Body of pancreas (tissue), 4 donors: ENCODE data around the gene ABCC1. TPM values are rescaled to one million over a fixed set of nuclear protein-coding genes. Genes with fewer than 3 reads are reported as not detected.
"Not testable (repeated sequence)": the region's sequence is repeated elsewhere in the genome, so short reads cannot be mapped to it uniquely, and the experiment has no call there.

Source experiments
- ATAC-seq: fragments of 150-250 bp; one replicate; pipeline ENCODE4 v1.9.1; 2016
- DNase-seq, 4 donors: peaks; one replicate each; pipeline ENCODE4 v3.0.0-alpha.2; 2019
- H3K27ac ChIP-seq, 4 donors: fragments of 200-600 bp; sonication (generic); 1 replicate in 3 of 4; 2 replicates in 1 of 4; pipeline versions ENCODE4 v1.5.1 to v1.6.1; 2016 to 2019; ENCODE audit warnings: mild to moderate bottlenecking in 1 of 4, mixed read lengths in 1 of 4, moderate library complexity in 1 of 4
- H3K27me3 ChIP-seq, 2 donors: fragments of 200-600 bp; sonication (generic); one replicate each; pipeline ENCODE4 v1.6.0; 2016; ENCODE audit warnings: mild to moderate bottlenecking in 1 of 2
- H3K36me3 ChIP-seq, 2 donors: fragments of 200-600 bp; sonication (generic); replicated peaks in 1 of 2; 2 replicates each; pipeline ENCODE4 v1.5.1; 2016; ENCODE audit warnings: low read depth in 2 of 2; ENCODE audit not compliant: insufficient read depth in 1 of 2
- H3K4me1 ChIP-seq: fragments of 200-600 bp; sonication (generic); one replicate; pipeline ENCODE4 v1.6.0; 2016
- H3K4me3 ChIP-seq, 2 donors: fragments of 200-600 bp; sonication (generic); 1 replicate in 1 of 2; 2 replicates in 1 of 2; pipeline ENCODE4 v1.5.1; 2016 to 2019
- H3K9me3 ChIP-seq, 3 donors: fragments of 200-600 bp; sonication (generic); 1 replicate in 2 of 3; 2 replicates in 1 of 3; pipeline ENCODE4 v1.5.1; 2016
- CTCF ChIP-seq, 7 experiments: fragments of 450-650 bp in 4 of 7; fragments of 200-600 bp in 3 of 7; sonication (generic) in 3 of 7; IDR thresholded peaks; one replicate each; pipeline ENCODE4 v1.5.1; 2016 to 2019; ENCODE audit warnings: antibody characterized with exemption in 7 of 7
- POLR2A ChIP-seq, 3 donors: fragments of 450-650 bp; IDR thresholded peaks; one replicate each; pipeline ENCODE4 v1.6.1; 2016; ENCODE audit warnings: antibody characterized with exemption in 3 of 3, mild to moderate bottlenecking in 2 of 3
- WGBS, 2 donors: methylation state at CpG; one replicate each; pipeline ENCODE4 v1.1.5; 2017; 5-methylcytosine and 5-hydroxymethylcytosine counted together
- intact Hi-C: fragments of 100-400 bp; cut with DNase I; formaldehyde crosslinking; loops from one replicate; pipeline ENCODE4 v1.15.1; 2023
- total RNA-seq, 2 donors: library from RNA; depleted of rRNA; stranded (reverse); fragments of >200 nt; gene quantifications; one replicate each; pipeline ENCODE4 v1.1.0, GENCODE V29; 2016

ABCC1 gene
- total RNA-seq, 2 donors from 2014 or later = 12.7 to 23.1 TPM

GRCh38 chr16:16188827-16189226 lies 239.4 kb downstream of the ABCC1 start:
- 82 to 90% methylated on average over 11 to 13 of the region's 13 CpGs for WGBS, 2 donors
- Histone ChIP-seq H3K27me3 (no peaks in the 10 kb centered on the region), H3K4me3 (no peak overlapping the region), H3K27ac (no peak overlapping the region), H3K4me1 (no peaks in the 10 kb centered on the region), H3K9me3 (no peaks in the 10 kb centered on the region), H3K36me3 (no peaks in the 10 kb centered on the region)
- no peak for TF ChIP-seq CTCF (IDR thresholded peaks at IDR 0.05)
- no peak for TF ChIP-seq POLR2A (IDR thresholded peaks at IDR 0.05)
- no peak for ATAC-seq
- DNase-seq = no peak
- intact Hi-C loops = no loop called here

GRCh38 chr16:16189842-16190241 lies 240.4 kb downstream of the ABCC1 start:
- H3K27ac ChIP-seq = no peak overlapping the region
- no peaks in the 10 kb centered on the region for H3K9me3 ChIP-seq
- intact Hi-C loops = loop anchor here (10.0 kb wide), 1 partner anchor 425 kb away; no protein-coding TSS in a partner anchor
- WGBS, 2 donors = 75 to 87% methylated on average over 8 of the region's 8 CpGs
- no peak for TF ChIP-seq POLR2A (IDR thresholded peaks at IDR 0.05)
- TF ChIP-seq CTCF (IDR thresholded peaks at IDR 0.05) = no peak
- DNase-seq = no peak
- H3K36me3 ChIP-seq = no peaks in the 10 kb centered on the region
- no peaks in the 10 kb centered on the region for H3K4me1 ChIP-seq
- no peak overlapping the region for H3K4me3 ChIP-seq
- H3K27me3 ChIP-seq = no peaks in the 10 kb centered on the region
- no peak for ATAC-seq

GRCh38 chr16:16190546-16190945 lies 241.1 kb downstream of the ABCC1 start:
- DNase-seq (no peak), ATAC-seq (no peak)
- Histone ChIP-seq H3K27ac (no peak overlapping the region), H3K36me3 (no peaks in the 10 kb centered on the region), H3K4me1 (no peaks in the 10 kb centered on the region), H3K4me3 (no peak overlapping the region), H3K27me3 (no peaks in the 10 kb centered on the region), H3K9me3 (no peaks in the 10 kb centered on the region)
- TF ChIP-seq CTCF (IDR thresholded peaks at IDR 0.05) (no peak), POLR2A (IDR thresholded peaks at IDR 0.05) (no peak)
- WGBS, 2 donors = 95% methylated on average over 4 to 5 of the region's 5 CpGs
- intact Hi-C loops = loop anchor here (10.0 kb wide), 1 partner anchor 426 kb away; no protein-coding TSS in a partner anchor

- not testable (repeated sequence) for H3K36me3 ChIP-seq, ATAC-seq, H3K27me3 ChIP-seq, H3K9me3 ChIP-seq, DNase-seq, H3K4me3 ChIP-seq, H3K27ac ChIP-seq, H3K4me1 ChIP-seq
- WGBS, 2 donors = 87% methylated on average over 5 to 11 of the region's 12 CpGs
- intact Hi-C loops = loop anchor here (10.0 kb wide), 1 partner anchor 426 kb away; no protein-coding TSS in a partner anchor
Observed at GRCh38 chr16:16190966-16191365, 241.6 kb downstream of the ABCC1 start.

GRCh38 chr16:16191493-16192167 lies 242.2 kb downstream of the ABCC1 start:
- no peaks in the 10 kb centered on the region for H3K9me3 ChIP-seq
- no peak for DNase-seq
- ATAC-seq = no peak
- no peak for TF ChIP-seq CTCF (IDR thresholded peaks at IDR 0.05)
- no peak for TF ChIP-seq POLR2A (IDR thresholded peaks at IDR 0.05)
- no peak overlapping the region for H3K27ac ChIP-seq
- H3K4me1 ChIP-seq = no peaks in the 10 kb centered on the region
- intact Hi-C loops = loop anchor here (10.0 kb wide), 1 partner anchor 427 kb away; no protein-coding TSS in a partner anchor
- H3K4me3 ChIP-seq = no peak overlapping the region
- no peaks in the 10 kb centered on the region for H3K36me3 ChIP-seq
- WGBS, 2 donors = 75 to 86% methylated on average over 7 to 8 of the region's 8 CpGs
- H3K27me3 ChIP-seq = no peaks in the 10 kb centered on the region

Other genes with a start within 250 kb of the ABCC1 start
- gene MYH11, start 92.6 kb upstream of the ABCC1 start, total RNA-seq = 10 to 100 TPM; 14.2 to 19.7 TPM
- 10 to 100 TPM; 17.5 to 21.3 TPM for gene CEP20, start 61.0 kb upstream of the ABCC1 start, total RNA-seq